LNCaP clone FGC (cell line): ENCODE results near the gene ADARB2.

Experiments used
- DNase-seq: peaks from one replicate; pipeline ENCODE4 v3.0.0-alpha.2; 2011; ENCODE audit warnings: low read depth
- H3K4me3 ChIP-seq: 2 replicates; pipeline ENCODE4 v1.5.1; 2011; ENCODE audit warnings: mild to moderate bottlenecking, low read depth, low read length, control low read depth
- CTCF ChIP-seq: IDR thresholded peaks from 2 replicates; pipeline ENCODE4 v1.5.1; 2012; ENCODE audit warnings: mild to moderate bottlenecking; ENCODE audit not compliant: control insufficient read depth, insufficient read depth; ENCODE audit errors: extremely low read depth

ADARB2 gene

GRCh38 chr10:1410032-1410431 lies 327.3 kb downstream of the ADARB2 start:
- no peak for DNase-seq
- TF ChIP-seq CTCF = no peak
- H3K4me3 ChIP-seq = no peak overlapping the region

DNA sequence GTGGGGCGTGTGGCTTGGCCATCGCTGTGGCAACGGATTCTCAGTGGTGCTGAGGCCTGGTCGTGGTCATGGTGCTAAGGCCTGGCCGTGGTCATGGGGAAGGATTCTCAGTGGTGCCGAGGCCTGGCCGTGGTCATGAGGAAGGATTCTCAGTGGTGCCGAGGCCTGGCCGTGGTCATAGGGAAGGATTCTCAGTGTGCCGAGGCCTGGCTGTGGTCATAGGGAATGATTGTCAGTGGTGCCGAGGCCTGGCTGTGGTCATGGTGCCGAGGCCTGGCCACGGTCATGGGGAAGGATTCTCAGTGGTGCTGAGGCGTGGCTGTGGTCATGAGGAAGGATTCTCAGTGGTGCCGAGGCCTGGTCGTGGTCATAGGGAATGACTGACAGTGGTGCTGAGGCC lies 327.9 kb downstream of the ADARB2 start:
- no peak overlapping the region for H3K4me3 ChIP-seq
- no peak for DNase-seq
- TF ChIP-seq CTCF = no peak

DNA sequence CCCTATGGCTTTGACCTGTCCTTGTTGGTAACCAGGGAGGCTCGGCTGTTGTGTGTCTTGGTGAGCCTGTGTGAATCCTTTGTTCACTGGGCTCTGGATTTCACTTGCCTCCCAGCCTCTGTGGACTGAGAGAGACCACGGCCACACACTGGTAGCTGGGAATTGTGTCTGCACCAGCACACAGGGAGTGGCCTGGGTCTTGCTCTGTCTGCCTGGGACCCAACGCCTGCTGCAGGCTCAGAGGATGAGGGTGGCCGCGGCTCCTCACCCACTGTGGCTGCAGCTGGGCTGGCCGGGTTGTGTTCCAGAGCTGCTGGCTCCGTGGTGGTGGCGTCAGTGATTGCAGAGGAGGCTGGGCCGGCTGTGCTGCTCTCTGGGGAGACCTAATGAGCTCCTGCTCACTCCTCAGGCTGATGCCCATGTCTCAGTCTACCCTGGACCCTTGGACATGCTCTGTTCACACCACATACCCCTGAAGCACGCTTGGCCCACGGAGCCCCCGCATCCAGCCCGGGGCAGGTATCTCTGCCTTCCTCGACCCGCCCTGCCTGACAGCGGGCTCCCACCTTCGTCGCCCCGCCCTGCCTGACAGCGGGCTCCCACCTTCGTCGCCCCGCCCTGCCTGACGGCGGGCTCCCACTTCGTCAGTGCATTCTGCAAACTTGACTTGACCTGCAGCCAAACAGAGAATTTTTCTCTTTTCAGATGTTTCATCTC lies 328.5 kb downstream of the ADARB2 start:
- no peak for TF ChIP-seq CTCF
- no peak for DNase-seq
- H3K4me3 ChIP-seq = no peak overlapping the region

DNA sequence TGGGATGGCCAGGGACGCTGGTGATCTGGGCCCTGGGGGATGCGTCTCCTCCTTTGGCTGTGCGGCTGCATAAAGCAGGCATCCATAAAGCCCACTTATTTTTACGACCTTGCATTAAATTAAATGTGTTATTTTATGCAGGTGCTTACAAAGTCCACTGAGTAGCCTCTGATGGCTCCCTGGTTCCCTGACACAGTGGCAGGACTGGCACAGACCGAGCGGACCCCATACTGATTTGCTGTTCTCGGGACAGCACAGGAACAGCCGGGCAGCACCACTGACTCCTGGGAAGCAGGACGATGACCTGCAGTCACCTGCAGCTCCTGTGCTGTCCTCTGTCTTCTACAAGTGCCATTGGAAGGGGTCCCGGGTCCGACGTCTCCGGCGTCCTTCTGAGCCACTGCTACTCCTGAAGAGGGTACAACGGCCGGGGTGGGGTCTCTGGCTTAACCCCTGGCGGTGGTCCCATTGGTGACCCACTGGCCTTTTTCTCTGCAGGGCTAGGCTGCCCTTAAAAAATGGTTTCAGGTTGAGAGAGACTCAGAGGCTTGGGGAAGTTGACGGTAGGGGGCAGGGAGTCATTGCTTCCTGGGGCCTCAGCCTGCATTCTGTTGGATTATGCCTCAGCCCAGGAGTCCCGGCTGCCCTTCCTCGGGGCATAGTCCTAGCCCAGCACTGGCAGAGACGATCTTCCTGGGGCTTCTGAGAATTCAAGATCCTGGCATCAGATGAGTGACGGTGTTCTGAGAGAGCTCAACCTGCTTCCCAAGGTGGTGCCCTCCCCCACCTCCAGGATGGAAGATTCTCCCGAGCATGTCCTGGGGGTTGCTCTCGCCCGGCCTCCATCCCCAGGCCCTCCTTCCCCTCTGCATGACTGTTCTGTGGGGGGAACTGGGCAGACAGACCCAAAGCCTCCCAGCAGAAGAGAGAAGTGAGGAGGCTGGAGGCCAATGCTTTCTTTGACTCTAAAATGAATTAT lies 330.1 kb downstream of the ADARB2 start:
- no peak for TF ChIP-seq CTCF
- no peak overlapping the region for H3K4me3 ChIP-seq
- no peak for DNase-seq

GRCh38 chr10:1406132-1406966 lies 331.0 kb downstream of the ADARB2 start:
- DNase-seq = no peak
- TF ChIP-seq CTCF = no peak
- no peak overlapping the region for H3K4me3 ChIP-seq
